Mesodermal cell (in vitro differentiated cells): ENCODE results near the gene IFNAR2.

Experiments used
- H3K27ac ChIP-seq: 2 replicates; pipeline ENCODE4 v1.7.0; 2013; ENCODE audit warnings: mild to moderate bottlenecking, low read depth, low read length, moderate library complexity; ENCODE audit not compliant: severe bottlenecking
- H3K36me3 ChIP-seq: 2 replicates; pipeline ENCODE4 v1.7.1; 2013; ENCODE audit warnings: mild to moderate bottlenecking, low read length, moderate library complexity; ENCODE audit not compliant: control insufficient read depth, insufficient read depth
- H3K4me1 ChIP-seq: one replicate; pipeline ENCODE4 v1.7.1; 2013; ENCODE audit warnings: mild to moderate bottlenecking, low read length; ENCODE audit not compliant: insufficient read depth, control insufficient read depth, poor library complexity, severe bottlenecking
- H3K4me3 ChIP-seq: 2 replicates; pipeline ENCODE4 v1.7.0; 2013; ENCODE audit warnings: low read length, control low read depth, mild to moderate bottlenecking; ENCODE audit not compliant: insufficient read depth, poor library complexity, severe bottlenecking; ENCODE audit errors: extremely low read depth
- H3K9me3 ChIP-seq: 2 replicates; pipeline ENCODE4 v1.7.1; 2013; ENCODE audit warnings: mild to moderate bottlenecking, low read length, moderate library complexity; ENCODE audit not compliant: control insufficient read depth
- WGBS, 2 experiments: methylation state at CpG; one replicate each; pipeline ENCODE4 v1.1.5; 2013; ENCODE audit warnings: missing lambda C conversion rate in 2 of 2; ENCODE audit not compliant: insufficient coverage in 2 of 2; 5-methylcytosine and 5-hydroxymethylcytosine counted together

IFNAR2 gene

GRCh38 chr21:33256019-33256418 lies 26.3 kb downstream of the IFNAR2 start:
- peaks cover 8% of the 10 kb centered on the region for H3K9me3 ChIP-seq
- no peak overlapping the region for H3K4me3 ChIP-seq
- H3K4me1 ChIP-seq, result no peaks in the 10 kb centered on the region
- peaks cover 66% of the 10 kb centered on the region for H3K36me3 ChIP-seq
- no peak overlapping the region for H3K27ac ChIP-seq
- WGBS, 2 experiments, result 93 to 96% methylated on average over 3 to 4 of the region's 6 CpGs

GRCh38 chr21:33257094-33257803 lies 27.5 kb downstream of the IFNAR2 start:
- Histone ChIP-seq H3K4me3 (no peak overlapping the region), H3K27ac (no peak overlapping the region), H3K36me3 (peaks cover 59% of the 10 kb centered on the region), H3K9me3 (peaks cover 8% of the 10 kb centered on the region), H3K4me1 (no peaks in the 10 kb centered on the region)
- WGBS, 2 experiments, result 94 to 97% methylated on average over 18 of the region's 18 CpGs

GRCh38 chr21:33258475-33258874 lies 28.7 kb downstream of the IFNAR2 start:
- 92 to 94% methylated on average over 9 of the region's 9 CpGs for WGBS, 2 experiments
- no peak overlapping the region for H3K27ac ChIP-seq

GRCh38 chr21:33259428-33259827 lies 29.7 kb downstream of the IFNAR2 start:
- Histone ChIP-seq H3K4me3 (no peak overlapping the region), H3K36me3 (peaks cover 56% of the 10 kb centered on the region), H3K4me1 (no peaks in the 10 kb centered on the region), H3K9me3 (peaks cover 8% of the 10 kb centered on the region), H3K27ac (no peak overlapping the region)
- 100% methylated on average over 1 of the region's 2 CpGs for WGBS, 2 experiments

More at GRCh38 chr21:33258475-33258874, 28.7 kb downstream of the IFNAR2 start:
- no peaks in the 10 kb centered on the region for H3K4me1 ChIP-seq
- peaks cover 58% of the 10 kb centered on the region for H3K36me3 ChIP-seq
- H3K4me3 ChIP-seq, result no peak overlapping the region
- peaks cover 8% of the 10 kb centered on the region for H3K9me3 ChIP-seq

- no peak overlapping the region for H3K4me3 ChIP-seq
- peaks cover 8% of the 10 kb centered on the region for H3K9me3 ChIP-seq
- 92% methylated on average over 4 to 7 of the region's 7 CpGs for WGBS, 2 experiments
- peaks cover 51% of the 10 kb centered on the region for H3K36me3 ChIP-seq
- no peaks in the 10 kb centered on the region for H3K4me1 ChIP-seq
- no peak overlapping the region for H3K27ac ChIP-seq
Measured at GRCh38 chr21:33259995-33260394, 30.3 kb downstream of the IFNAR2 start.

GRCh38 chr21:33261635-33262034 lies 31.9 kb downstream of the IFNAR2 start:
- H3K4me3 ChIP-seq, result no peak overlapping the region
- H3K9me3 ChIP-seq, result peaks cover 8% of the 10 kb centered on the region
- no peaks in the 10 kb centered on the region for H3K4me1 ChIP-seq
- H3K27ac ChIP-seq, result no peak overlapping the region
- WGBS, 2 experiments, result 67 to 89% methylated on average over 1 of the region's 3 CpGs
- peaks cover 35% of the 10 kb centered on the region for H3K36me3 ChIP-seq

GRCh38 chr21:33262921-33263320 lies 33.2 kb downstream of the IFNAR2 start:
- WGBS, 2 experiments, result 94 to 96% methylated on average over 11 of the region's 11 CpGs
- H3K36me3 ChIP-seq, result peaks cover 24% of the 10 kb centered on the region
- no peak overlapping the region for H3K27ac ChIP-seq
- H3K4me3 ChIP-seq, result no peak overlapping the region
- peaks cover 4% of the 10 kb centered on the region for H3K4me1 ChIP-seq
- H3K9me3 ChIP-seq, result no peaks in the 10 kb centered on the region

GRCh38 chr21:33264561-33264960 lies 34.8 kb downstream of the IFNAR2 start:
- H3K27ac ChIP-seq, result no peak overlapping the region
- H3K9me3 ChIP-seq, result no peaks in the 10 kb centered on the region
- peaks cover 24% of the 10 kb centered on the region for H3K36me3 ChIP-seq
- no peak overlapping the region for H3K4me3 ChIP-seq
- H3K4me1 ChIP-seq, result peaks cover 4% of the 10 kb centered on the region
- WGBS, 2 experiments, result 76 to 86% methylated on average over 11 of the region's 11 CpGs

- 75% methylated on average over 10 to 12 of the region's 12 CpGs for WGBS, 2 experiments
- Histone ChIP-seq H3K27ac (no peak overlapping the region), H3K4me3 (peak overlapping the region; percentile 59), H3K4me1 (peaks cover 4% of the 10 kb centered on the region), H3K36me3 (peaks cover 28% of the 10 kb centered on the region), H3K9me3 (no peaks in the 10 kb centered on the region)
Measured at GRCh38 chr21:33265664-33266049, 35.9 kb downstream of the IFNAR2 start.

- Histone ChIP-seq H3K27ac (no peak within 1 kb of the TSS), H3K4me3 (peak within 1 kb of the TSS; percentile 59)
- WGBS, 2 experiments, result 0 to 1% methylated on average over 23 to 25 of the region's 60 CpGs
Measured at GRCh38 chr21:33266050-33266788, 36.5 kb downstream of the IFNAR2 start, which contains the start of gene IL10RB. IL10RB (plus strand) TSS chr21:33266367; CDS start chr21:33266466, 99 bp downstream.

GRCh38 chr21:33266789-33267135 lies 37.0 kb downstream of the IFNAR2 start:
- Histone ChIP-seq H3K4me3 (peak overlapping the region; percentile 59), H3K9me3 (no peaks in the 10 kb centered on the region), H3K4me1 (peaks cover 4% of the 10 kb centered on the region), H3K36me3 (peaks cover 28% of the 10 kb centered on the region), H3K27ac (no peak overlapping the region)
- 44 to 53% methylated on average over 5 to 8 of the region's 8 CpGs for WGBS, 2 experiments

More at GRCh38 chr21:33266050-33266788, 36.5 kb downstream of the IFNAR2 start, which contains the start of gene IL10RB:
- Histone ChIP-seq H3K36me3 (peaks cover 28% of the 10 kb centered on the region), H3K4me1 (peaks cover 4% of the 10 kb centered on the region), H3K9me3 (no peaks in the 10 kb centered on the region)
